ENCODE results near the gene MCTP1. TPM values are rescaled to one million over a fixed set of nuclear protein-coding genes. Genes with fewer than 3 reads are reported as not detected.

The MCTP1 gene
- total and polyA plus RNA-seq, 8 donors, result 4.4 to 55.1 (median 5.9) TPM

DNA sequence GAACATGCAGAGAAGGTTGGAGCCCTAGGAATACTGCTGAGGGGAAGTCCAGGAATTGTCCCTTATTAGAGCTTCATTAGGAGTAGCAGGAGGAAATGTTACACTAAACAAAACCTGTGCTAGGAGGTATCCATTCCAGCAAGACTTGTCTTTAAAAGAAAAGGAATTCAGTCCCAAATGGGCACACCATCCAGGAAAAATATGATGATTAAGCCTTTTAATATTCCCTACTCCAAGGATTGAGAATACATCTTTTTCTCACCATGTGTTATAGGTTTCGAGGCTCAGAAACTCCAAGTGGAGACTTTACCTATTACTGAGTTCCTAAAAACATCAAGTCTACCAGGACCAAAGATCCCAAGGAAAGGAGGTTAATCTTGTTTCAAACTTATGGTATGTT, 179.3 kb downstream of the MCTP1 start:
- no peaks in the 10 kb centered on the region for H3K9me3 ChIP-seq
- H3K27ac ChIP-seq, result no peak overlapping the region
- H3K27me3 ChIP-seq, result no peaks in the 10 kb centered on the region
- H3K4me1 ChIP-seq, result no peaks in the 10 kb centered on the region
- ATAC-seq, result no peak
- intact Hi-C loops (cut with DNase I), result no loop called here
- no peak overlapping the region for H3K4me3 ChIP-seq
- TF ChIP-seq, protein P1, sequence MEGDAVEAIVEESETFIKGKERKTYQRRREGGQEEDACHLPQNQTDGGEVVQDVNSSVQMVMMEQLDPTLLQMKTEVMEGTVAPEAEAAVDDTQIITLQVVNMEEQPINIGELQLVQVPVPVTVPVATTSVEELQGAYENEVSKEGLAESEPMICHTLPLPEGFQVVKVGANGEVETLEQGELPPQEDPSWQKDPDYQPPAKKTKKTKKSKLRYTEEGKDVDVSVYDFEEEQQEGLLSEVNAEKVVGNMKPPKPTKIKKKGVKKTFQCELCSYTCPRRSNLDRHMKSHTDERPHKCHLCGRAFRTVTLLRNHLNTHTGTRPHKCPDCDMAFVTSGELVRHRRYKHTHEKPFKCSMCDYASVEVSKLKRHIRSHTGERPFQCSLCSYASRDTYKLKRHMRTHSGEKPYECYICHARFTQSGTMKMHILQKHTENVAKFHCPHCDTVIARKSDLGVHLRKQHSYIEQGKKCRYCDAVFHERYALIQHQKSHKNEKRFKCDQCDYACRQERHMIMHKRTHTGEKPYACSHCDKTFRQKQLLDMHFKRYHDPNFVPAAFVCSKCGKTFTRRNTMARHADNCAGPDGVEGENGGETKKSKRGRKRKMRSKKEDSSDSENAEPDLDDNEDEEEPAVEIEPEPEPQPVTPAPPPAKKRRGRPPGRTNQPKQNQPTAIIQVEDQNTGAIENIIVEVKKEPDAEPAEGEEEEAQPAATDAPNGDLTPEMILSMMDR (IDR thresholded peaks at IDR 0.05), result no peak
- no peaks in the 10 kb centered on the region for H3K36me3 ChIP-seq
- DNase-seq, result no peak

DNA sequence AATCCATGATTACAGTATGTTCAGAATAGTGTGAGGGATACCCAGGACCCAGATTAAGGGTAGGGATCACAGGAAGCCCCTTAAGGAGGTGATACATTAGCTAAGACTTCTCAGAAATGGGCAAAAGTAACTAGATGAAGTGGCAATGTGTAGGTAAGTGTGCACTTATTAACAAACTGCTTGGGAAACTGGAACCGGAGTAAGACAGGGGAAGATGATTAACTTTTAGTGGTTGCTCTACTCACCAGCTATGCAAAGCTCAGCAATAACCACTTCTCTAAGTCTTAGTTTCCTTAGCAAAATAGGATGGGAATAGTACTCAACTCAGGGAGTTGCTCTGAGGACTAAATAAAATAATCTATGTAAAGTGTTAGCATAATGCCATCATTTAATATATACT, 182.2 kb downstream of the MCTP1 start:
- intact Hi-C loops (cut with DNase I), result no loop called here
- ATAC-seq (peak; percentile 13), DNase-seq (no peak)
- Histone ChIP-seq H3K4me1 (no peaks in the 10 kb centered on the region), H3K4me3 (no peak overlapping the region), H3K36me3 (no peaks in the 10 kb centered on the region), H3K27ac (no peak overlapping the region), H3K9me3 (no peaks in the 10 kb centered on the region), H3K27me3 (no peaks in the 10 kb centered on the region)
- TF ChIP-seq, protein P1 (IDR thresholded peaks at IDR 0.05), result no peak

DNA sequence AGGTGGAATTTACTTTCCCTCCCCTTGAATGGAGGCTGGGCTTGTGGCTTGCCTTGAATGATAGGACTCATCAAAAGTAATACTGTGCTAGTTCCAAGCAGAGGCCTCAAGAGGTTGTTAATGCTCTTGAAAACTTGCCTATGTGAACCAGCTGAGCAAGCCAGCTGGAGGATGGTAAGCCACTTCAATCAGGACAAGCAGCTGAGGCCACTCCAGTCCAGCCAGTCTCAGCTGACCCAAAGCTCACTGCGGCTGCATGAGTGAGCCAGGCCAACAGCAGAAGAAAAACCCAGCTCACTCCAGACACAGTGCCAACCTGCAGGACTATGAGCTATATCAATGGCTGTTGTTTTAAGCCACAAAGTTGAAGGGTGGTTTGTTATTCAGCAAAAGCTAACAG, 182.8 kb downstream of the MCTP1 start:
- Histone ChIP-seq H3K36me3 (no peaks in the 10 kb centered on the region), H3K27ac (no peak overlapping the region), H3K27me3 (no peaks in the 10 kb centered on the region), H3K4me3 (no peak overlapping the region), H3K9me3 (no peaks in the 10 kb centered on the region), H3K4me1 (no peaks in the 10 kb centered on the region)
- intact Hi-C loops (cut with DNase I), result no loop called here
- peak; percentile 100 for ATAC-seq
- TF ChIP-seq, protein P1 (IDR thresholded peaks at IDR 0.05), result no peak
- peak in 2 of 4 donors; percentile 35 to 68 for DNase-seq

DNA sequence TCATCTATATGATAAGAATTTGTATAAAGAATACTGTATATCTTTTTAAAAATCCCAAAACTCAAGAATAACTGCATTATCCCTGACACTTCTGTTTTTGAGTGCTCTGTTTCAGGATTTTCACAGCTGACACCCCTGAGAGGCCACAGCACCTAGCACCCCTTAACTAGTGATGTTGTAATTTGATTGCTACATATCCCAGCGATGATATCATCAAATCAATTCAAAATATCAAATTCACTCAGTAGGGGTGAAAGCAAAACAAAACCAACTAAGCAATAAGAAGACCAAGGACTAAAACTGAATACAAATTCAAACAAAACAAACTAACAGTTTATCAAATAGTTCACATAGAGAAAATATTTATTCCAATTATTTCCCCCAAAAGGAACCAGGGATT, 184.3 kb downstream of the MCTP1 start:
- no peaks in the 10 kb centered on the region for H3K27me3 ChIP-seq
- H3K4me3 ChIP-seq, result no peak overlapping the region
- intact Hi-C loops (cut with DNase I), result no loop called here
- no peak overlapping the region for H3K27ac ChIP-seq
- no peak for ATAC-seq
- no peaks in the 10 kb centered on the region for H3K4me1 ChIP-seq
- DNase-seq, result no peak
- no peaks in the 10 kb centered on the region for H3K9me3 ChIP-seq
- no peaks in the 10 kb centered on the region for H3K36me3 ChIP-seq
- TF ChIP-seq, protein P1 (IDR thresholded peaks at IDR 0.05), result no peak

DNA sequence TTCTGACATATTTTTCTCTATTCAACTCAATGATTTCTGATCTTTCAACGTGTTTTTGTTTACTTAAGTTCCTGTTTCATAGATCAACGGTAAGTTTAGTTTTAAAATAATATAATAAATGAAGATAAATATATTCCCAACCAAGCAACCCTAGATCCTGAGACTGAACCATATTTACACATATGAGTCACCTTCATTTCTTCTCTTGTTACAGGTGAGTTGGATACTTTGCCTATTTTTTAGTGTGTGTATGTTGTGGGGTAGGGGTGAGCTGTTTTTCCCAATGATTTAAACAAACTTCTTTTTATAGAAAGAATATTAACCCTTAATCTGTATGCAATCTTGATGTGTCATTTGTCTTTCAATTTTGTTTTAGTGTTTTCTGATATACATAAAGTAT, 186.9 kb downstream of the MCTP1 start:
- Histone ChIP-seq H3K4me3 (no peak overlapping the region), H3K27ac (no peak overlapping the region), H3K4me1 (no peaks in the 10 kb centered on the region), H3K9me3 (no peaks in the 10 kb centered on the region), H3K27me3 (no peaks in the 10 kb centered on the region), H3K36me3 (no peaks in the 10 kb centered on the region)
- intact Hi-C loops (cut with DNase I), result no loop called here
- TF ChIP-seq, protein P1 (IDR thresholded peaks at IDR 0.05), result no peak
- no peak for DNase-seq
- no peak for ATAC-seq
